Right hindlimb (tissue), 1 donor: Measurements from ENCODE around the gene COG1.

Experiments
- DNase-seq: peaks from one replicate; pipeline ENCODE4 v3.0.0-alpha.2; 2018

COG1 gene

GRCh38 chr17:73231395-73231794 lies 38.5 kb downstream of the COG1 start:
- DNase-seq, result no peak

GRCh38 chr17:73231841-73232586 lies 39.2 kb downstream of the COG1 start:
- DNase-seq, result peak; percentile 98

- no peak for DNase-seq
Measured at GRCh38 chr17:73232587-73233373, 39.9 kb downstream of the COG1 start.

- DNase-seq, result no peak
Measured at GRCh38 chr17:73234736-73235135, 41.9 kb downstream of the COG1 start.

GRCh38 chr17:73237714-73238113 lies 44.9 kb downstream of the COG1 start:
- DNase-seq, result no peak

- no peak for DNase-seq
Measured at GRCh38 chr17:73240561-73240960, 47.7 kb downstream of the COG1 start.

- no peak for DNase-seq
Measured at GRCh38 chr17:73247726-73248125, 54.9 kb downstream of the COG1 start.

- DNase-seq, result no peak
Measured at GRCh38 chr17:73248532-73248931, 55.7 kb downstream of the COG1 start.

- DNase-seq, result no peak
Measured at GRCh38 chr17:73249700-73250099, 56.8 kb downstream of the COG1 start.

GRCh38 chr17:73250851-73251640 lies 58.2 kb downstream of the COG1 start:
- no peak for DNase-seq

GRCh38 chr17:73251871-73252270 lies 59.0 kb downstream of the COG1 start:
- no peak for DNase-seq

- DNase-seq, result peak; percentile 61
Measured at GRCh38 chr17:73255671-73256181, 62.9 kb downstream of the COG1 start.

- DNase-seq, result no peak
Measured at GRCh38 chr17:73256220-73256619, 63.4 kb downstream of the COG1 start.

- DNase-seq, result no peak
Measured at GRCh38 chr17:73257516-73257915, 64.7 kb downstream of the COG1 start.
